GF-D8 (cell line): Measurements from ENCODE around the gene KLB.
"Not testable (repeated sequence)": the region's sequence is repeated elsewhere in the genome, so short reads cannot be mapped to it uniquely, and the experiment has no call there.

Experiments used
- DNase-seq: peaks from one replicate; lab custom pipeline; 2025; lab: John Stamatoyannopoulos, UW

KLB gene

GRCh38 chr4:39406763-39407583 is at the start of gene KLB:
Gene KLB, plus strand, starts transcription at chr4:39406930. Its CDS starts 20 bp downstream, at chr4:39406950.
- no peak for DNase-seq

DNA sequence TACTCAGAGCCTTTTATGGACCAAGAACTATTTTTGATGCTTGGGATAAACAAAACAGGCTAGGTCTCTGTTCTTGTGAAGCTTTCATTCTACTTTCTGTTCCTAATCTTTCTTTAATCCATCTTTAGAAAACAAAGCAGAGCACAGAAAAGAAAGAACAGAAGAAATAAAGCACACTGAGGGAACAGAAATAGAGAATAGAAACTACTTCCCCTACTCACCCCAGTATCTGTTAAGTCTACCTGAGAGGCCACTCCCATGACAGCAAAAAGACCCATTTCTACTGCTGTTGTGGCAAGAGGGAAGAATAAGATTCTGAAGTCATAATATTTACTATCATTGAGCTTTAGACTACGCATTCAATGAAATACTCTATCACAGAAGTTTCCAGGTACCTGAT is 49.7 kb upstream of the KLB start:
- no peak for DNase-seq

DNA sequence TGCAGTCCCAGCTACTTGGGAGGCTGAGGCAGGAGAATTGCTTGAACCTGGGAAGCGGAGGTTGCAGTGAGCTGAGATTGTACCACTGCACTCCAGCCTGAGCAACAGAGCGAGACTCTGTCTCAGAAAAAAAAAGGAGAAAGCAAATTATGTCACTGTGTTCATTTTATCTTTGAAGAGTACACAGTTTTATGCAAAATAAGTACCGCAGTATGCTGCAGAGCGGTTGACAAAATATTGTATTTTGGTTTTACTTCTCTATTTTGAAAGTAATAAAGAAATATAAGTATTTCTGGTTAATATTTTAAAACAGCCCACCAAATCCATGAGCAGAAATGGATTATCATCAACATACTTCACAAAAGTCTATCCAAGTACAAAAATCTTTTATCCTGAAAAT is 46.1 kb upstream of the KLB start:
- DNase-seq = not testable (repeated sequence)

GRCh38 chr4:39362827-39363226 is 43.9 kb upstream of the KLB start:
- DNase-seq = no peak

DNA sequence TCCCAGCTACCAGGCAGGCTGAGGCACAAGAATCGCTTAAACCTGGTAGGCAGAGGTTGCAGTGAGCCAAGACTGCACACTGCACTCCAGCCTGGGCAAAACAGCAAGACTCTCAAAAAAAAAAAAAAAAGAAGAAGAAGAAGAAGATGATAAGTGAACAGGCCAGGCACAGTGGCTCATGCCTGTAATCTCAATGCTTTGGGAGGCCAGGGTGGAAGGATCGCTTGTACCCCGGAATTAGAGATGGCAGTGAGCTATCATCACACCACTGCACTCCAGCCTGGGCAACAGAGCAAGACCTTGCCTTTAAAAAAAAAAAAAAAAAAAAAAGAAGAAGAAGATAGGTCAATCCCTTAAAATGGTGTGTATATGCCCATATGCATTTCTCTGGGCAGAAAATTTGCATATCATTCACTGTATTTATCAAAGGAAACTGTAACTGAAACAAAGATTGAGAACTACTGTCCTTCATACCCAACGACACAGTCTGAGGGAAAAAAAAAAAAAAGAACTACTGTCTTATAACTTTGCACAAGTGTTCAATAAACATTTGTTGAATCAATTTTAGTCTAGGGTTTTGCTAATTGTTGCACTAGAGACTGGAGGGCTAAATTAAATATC is 42.8 kb upstream of the KLB start:
- DNase-seq = no peak

GRCh38 chr4:39365360-39365759 is 41.4 kb upstream of the KLB start:
- DNase-seq = no peak

DNA sequence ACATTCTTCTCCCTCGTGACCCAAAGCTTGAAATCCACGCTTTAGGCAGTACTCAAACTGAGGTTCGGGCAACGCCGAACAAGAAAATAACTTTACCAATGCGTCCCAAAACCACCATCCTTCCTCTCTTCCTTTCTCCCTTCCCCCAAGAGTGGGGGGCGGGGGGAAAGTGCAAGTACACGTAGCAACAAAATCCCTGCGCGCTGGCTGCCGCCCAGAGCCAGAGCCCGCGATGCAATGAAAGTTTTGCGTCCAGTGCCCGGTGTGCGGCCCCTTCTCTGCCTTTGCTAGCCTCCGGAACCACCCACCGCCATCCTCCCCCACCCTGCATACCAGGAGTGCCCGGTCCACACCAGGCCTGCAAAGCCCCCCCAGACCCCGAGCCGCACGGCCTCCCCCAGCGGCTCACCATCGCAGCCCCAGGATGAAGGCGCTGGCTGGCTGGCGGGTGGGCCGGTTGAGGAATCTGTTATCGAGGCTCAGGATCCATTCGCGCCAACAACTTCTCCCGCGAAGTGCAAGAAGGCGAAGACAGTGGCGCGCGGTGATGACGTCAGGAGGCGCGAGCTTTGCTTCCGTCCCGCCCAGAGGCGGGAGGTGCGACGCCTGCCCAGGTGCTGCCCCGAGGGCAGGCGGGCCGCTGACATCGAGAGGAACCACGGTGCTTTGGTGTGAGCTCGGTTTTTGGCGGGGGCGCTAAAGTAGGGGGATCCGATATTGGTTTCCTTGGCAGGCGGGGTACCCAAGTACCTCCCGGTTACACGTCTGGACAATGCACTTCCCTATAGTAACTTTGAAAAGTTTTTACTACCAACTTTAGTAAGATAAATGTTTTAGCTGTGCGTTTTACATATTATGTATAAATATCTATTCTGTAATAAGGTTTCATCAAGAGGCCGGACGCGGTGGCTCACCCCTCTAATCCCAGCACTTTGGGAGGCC is 40.6 kb upstream of the KLB start, which contains the start of gene RFC1:
RFC1 (minus strand) TSS at position 533 of the 942 bp plus-strand sequence; CDS start at position 412, 121 bp downstream.
- peak; percentile 62 for DNase-seq

DNA sequence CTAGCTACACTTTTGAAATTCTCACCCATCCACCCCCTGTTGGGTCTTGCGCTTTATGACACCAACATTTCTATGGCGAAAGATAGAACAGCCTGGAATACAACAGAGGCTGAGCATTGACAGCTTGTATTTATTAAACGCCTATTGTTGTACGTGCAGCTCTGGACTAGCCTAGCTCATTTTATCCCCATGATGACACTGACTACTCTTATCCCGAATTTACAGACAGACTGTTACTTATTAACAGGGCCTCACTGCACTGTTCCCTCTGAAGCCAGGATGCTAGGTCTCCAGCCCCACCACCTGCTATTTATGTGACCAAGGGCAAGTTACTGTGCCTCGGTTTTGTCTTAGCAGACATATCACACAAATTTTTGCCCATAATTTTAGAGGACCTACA is 39.6 kb upstream of the KLB start:
- no peak for DNase-seq

DNA sequence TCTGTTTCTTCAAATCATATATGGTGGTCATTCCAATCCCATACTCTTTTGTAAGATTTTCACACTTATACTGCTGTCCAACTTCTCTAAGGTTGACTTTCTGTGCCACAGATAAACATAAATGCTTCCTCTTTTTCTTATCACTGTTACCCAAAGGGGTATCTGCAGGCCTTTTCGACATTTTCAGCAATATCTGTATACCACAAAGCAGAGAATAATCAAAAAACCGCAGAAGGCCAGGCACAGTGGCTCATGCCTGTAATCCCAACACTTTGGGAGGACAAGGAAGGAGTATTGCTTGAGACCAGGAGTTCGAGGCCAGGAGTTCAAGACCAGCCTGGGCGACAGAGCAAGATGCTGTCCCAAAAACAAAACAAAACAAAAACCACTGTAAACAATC is 37.4 kb upstream of the KLB start:
- peak; percentile 77 for DNase-seq

DNA sequence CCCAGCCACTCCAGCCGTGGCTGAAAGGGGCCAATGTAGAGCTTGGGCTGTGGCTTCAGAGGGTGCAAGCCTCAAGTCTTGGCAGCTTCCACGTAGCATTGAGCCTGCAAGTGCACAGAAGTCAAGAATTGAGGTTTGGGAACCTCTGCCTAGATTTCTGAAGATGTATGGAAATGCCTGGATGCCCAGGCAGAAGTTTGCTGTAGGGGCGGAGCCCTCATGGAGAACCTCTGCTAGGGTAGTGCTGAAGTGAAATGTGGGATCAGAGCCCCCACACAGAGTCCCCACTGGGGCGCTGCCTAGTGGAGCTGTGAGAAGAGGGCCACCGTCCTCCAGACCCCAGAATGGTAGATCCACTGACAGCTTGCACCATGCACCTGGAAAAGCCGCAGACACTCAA is 35.5 kb upstream of the KLB start:
- not testable (repeated sequence) for DNase-seq

GRCh38 chr4:39375478-39375877 is 31.3 kb upstream of the KLB start:
- no peak for DNase-seq

GRCh38 chr4:39383690-39384089 is 23.0 kb upstream of the KLB start:
- no peak for DNase-seq

DNA sequence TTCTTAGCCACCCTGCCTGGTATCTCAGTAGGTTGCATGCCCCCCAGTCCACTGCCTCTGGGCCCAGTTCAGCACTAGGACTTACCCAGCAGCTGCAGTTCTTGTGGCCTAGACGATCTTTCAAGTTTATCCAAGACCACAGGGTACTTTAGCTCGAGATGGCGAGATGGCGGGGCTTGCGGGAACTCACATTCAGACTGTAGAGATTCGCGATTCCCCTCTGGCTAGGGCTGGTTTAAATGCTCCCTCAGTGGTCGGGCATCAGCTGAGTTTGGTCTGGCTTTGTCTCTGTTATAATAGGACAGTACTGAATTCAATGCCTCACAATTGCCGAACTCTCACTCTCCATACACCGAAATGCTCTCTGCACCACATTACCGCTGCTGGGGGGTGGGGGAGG is 22.2 kb upstream of the KLB start:
- no peak for DNase-seq

DNA sequence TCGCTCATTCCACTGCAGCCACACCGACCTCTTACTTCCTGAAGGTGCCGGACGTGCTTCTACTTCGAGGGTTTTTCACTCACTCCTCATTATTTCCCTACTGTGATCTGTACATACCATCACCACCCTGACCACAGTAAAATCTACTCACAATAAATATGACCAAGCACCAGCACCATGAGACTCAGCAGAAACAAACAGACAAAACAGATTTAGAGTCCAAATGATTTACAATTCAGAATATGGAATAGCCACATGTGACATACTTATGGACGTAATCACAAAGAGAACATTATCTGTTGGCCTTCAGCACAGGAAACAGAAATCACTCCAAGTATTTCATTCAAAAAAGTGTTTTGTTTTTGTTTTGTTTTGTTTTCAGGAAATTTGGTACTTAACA is 16.1 kb upstream of the KLB start:
- no peak for DNase-seq

- DNase-seq = no peak
Measured at GRCh38 chr4:39394706-39395105, 12.0 kb upstream of the KLB start.

DNA sequence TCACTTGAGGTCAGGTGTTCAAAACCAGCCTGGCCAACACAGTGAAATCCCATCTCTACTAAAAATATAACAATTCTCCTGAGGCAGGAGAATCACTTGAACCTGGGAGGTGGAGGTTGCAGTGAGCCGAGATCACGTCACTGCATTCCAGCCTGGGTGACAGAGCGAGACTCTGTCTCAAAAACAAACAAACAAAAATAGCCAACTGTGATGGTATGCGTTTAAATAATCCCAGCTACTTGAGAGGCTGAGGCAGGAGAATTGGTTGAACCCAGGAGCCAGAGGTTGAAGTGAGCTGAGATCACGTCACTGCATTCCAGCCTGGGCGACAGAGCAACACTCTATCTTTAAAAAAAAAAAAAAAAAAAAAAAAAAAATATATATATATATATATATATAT is 5.1 kb upstream of the KLB start:
- not testable (repeated sequence) for DNase-seq

- no peak for DNase-seq
Measured at GRCh38 chr4:39407584-39407885, 805 bp downstream of the KLB start.

DNA sequence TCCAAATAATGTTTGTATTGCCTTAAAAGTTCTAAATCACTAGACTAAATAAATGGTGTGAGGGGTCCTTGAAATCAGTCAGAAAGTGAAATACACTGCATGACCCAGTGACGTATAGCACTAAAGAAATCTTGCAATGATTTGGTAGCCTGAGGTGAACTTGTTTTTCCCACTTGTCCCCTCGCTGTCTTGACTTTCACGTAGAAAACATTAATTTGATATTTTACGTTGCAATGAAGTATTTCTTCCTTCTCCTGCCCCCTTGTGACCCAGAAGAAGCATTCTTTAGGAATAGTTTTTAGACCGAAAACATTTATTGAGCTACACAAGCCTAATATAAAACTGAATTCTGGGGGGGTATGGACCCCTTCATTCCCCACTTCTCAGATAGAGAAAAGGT is 3.7 kb downstream of the KLB start:
- DNase-seq = no peak

- not testable (repeated sequence) for DNase-seq
Measured at GRCh38 chr4:39411561-39411960, 4.8 kb downstream of the KLB start.

DNA sequence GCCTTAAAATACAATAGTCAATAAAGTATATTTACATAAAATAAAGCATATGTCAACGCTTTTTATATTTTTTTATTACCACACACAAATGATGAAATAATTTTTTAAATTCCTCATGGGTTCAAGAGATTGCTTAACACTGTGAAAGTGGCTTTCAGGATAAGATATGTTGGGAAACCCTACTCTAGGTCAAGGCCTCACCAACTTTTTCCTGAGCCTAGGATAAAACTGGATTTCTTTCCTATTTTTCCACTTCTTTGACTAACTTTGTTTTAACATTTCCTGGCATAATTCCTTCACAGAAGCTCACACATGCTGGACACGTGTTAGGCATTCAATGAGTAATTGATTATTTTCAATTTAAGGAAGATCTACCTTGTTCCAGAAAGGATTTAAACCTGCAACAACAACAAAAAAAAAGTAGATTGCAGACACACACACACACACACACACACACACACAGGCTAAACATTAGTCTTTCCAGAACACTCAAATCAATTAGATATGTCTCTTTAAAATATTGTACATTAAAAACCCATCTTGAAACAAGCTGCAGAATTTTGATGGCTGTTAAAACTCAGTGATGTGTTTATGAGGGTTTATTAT is 9.1 kb downstream of the KLB start:
- no peak for DNase-seq

GRCh38 chr4:39422247-39422646 is 15.5 kb downstream of the KLB start:
- no peak for DNase-seq

DNA sequence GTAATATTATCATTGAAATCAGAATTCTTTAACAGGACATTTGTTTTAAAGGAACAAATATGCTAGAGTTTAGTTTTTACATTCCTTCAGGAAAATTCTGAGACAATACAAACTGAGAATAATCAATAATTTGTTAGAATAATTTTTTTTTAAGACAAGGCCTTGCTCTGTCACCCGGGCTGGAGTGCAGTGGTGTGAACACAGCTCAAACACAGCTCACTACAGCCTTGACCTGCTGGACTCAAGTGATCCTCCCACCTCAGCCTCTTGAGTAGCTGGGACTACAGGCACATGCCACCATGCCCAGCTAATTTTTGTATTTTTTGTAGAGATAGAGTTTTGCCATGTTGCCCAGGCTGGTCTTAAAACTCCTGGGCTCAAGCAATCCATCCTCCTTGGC is 18.6 kb downstream of the KLB start:
- DNase-seq = not testable (repeated sequence)
